GM21528 (cell line): ENCODE measurements around the gene NELFB.

ENCODE experiments used
- ATAC-seq: cut with Tn5 transposase; IDR thresholded peaks from one replicate; pipeline ENCODE4 v1.9.1; 2021; ENCODE audit warnings: mild to moderate bottlenecking, moderate library complexity; ENCODE audit not compliant: unreplicated experiment, low FRiP score

The NELFB gene

GRCh38 chr9:137254624-137255447 is at the start of gene NELFB:
Gene NELFB, plus strand, starts transcription at chr9:137255327.
- ATAC-seq, result peak; percentile 66

- ATAC-seq, result no peak
Measured at GRCh38 chr9:137206602-137207001, 48.5 kb upstream of the NELFB start.

DNA sequence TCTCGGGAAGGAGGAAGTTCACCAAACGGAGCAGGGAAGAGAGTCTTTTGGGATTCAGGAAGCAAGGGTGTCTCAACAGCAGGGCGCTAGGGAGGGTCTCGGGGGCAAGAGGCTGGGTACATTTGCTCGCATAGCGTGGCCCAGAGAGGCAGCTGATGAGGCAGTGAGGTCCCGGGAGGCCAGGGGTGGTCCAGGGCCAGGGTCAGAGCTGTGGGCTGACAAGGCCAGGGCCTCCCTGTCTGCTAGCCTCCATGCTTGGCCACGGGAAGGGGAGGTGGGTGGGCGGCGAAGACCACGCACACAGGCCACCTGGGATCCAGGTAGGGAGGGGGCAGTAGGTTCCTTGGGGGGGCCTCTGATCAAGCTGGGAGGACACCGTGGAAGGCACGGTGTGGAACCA is 43.6 kb upstream of the NELFB start:
- no peak for ATAC-seq

DNA sequence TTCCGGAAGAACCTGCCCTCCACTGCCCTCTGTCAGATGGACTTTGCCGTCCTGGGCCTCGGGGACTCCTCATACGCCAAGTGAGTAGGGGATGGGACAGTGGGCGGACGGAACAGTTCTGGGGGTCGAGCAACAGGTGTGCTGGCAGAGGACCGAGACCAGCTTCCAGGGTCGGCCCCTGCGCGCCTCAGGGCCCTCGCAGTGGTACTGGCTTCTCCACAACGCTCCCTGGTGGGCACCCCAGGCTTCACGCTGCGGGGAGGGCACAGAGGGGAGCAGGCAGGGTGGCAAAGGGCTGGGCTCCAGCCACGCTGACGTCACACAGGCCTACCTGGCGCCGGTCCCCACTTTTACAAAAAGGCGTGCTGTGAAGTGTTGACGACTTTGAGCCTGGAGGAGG is 42.6 kb upstream of the NELFB start:
- ATAC-seq, result no peak

GRCh38 chr9:137213160-137214060 is 41.7 kb upstream of the NELFB start:
- no peak for ATAC-seq

DNA sequence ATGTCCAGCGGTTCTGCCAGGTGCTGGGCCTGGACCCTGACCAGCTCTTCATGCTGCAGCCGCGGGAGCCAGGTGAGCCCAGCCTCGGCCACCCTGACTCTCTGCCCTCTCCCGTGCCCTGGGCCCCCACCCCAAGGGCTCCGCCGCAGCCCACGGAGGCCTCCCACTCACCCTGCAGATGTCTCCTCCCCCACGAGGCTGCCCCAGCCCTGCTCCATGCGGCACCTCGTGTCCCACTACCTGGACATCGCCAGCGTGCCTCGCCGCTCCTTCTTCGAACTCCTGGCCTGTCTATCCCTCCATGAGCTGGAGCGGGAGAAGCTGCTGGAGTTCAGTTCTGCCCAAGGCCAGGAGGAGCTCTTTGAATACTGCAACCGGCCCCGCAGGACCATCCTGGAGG is 40.5 kb upstream of the NELFB start:
- ATAC-seq, result no peak

DNA sequence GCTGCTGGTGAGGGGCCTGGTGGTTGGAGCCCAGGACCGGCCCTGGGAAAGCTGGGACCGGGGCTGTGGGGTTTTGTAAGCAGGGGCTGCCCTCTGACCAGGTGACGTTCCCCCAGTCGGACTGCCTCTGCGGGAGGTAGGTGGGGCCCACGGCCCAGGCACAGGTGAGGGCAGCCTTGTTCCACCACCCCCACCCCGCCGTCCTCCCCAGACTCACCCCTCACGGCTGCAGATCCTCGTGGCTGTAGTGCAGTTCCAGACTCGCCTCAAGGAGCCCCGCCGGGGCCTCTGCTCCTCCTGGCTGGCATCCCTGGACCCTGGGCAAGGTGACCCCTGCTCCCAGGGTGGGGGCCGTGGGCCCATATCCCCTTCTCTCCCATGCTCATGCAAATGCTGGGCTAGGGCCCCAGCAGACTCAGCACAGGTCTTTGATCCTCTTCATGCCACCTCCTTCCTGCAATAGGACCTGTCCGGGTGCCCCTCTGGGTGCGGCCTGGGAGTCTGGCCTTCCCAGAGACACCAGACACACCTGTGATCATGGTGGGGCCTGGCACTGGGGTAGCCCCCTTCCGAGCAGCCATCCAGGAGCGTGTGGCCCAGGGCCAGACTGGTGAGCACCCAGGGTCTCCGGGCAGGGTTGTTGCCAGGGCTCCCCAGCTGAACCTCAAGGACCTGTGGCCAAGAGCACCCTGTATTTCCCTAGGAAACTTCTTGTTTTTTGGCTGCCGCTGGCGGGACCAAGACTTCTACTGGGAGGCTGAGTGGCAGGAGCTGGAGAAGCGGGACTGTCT is 39.7 kb upstream of the NELFB start:
- ATAC-seq, result no peak

- ATAC-seq, result no peak
Measured at GRCh38 chr9:137216188-137216965, 38.8 kb upstream of the NELFB start.

GRCh38 chr9:137217276-137218211 is 37.6 kb upstream of the NELFB start:
- ATAC-seq, result no peak

GRCh38 chr9:137218212-137218753 is 36.8 kb upstream of the NELFB start:
- no peak for ATAC-seq

DNA sequence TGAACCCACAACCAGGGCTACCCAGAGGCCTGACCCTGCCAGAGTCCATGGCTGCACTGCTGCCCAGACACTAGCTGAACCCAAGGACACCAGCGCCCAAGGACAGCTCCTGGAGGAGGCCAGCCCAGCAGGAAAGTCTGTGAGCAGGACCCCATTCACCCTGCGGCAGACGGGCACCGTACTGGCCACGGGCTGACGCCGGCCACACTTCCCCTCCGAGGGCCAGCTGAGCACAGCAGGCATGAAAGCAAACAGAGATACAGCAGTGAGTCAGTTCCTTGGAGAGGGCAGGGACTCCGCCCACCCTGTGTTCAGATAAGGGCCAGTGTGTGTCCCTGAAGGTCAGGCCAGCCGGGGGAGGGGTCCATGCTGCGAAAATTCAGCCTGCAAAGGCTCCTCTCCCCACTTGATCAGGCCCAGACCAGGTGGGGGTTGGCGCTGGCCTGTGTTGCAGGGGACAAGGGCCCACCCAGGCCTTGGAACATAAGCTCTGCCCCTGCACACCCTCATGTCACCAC is 36.3 kb upstream of the NELFB start:
- no peak for ATAC-seq

DNA sequence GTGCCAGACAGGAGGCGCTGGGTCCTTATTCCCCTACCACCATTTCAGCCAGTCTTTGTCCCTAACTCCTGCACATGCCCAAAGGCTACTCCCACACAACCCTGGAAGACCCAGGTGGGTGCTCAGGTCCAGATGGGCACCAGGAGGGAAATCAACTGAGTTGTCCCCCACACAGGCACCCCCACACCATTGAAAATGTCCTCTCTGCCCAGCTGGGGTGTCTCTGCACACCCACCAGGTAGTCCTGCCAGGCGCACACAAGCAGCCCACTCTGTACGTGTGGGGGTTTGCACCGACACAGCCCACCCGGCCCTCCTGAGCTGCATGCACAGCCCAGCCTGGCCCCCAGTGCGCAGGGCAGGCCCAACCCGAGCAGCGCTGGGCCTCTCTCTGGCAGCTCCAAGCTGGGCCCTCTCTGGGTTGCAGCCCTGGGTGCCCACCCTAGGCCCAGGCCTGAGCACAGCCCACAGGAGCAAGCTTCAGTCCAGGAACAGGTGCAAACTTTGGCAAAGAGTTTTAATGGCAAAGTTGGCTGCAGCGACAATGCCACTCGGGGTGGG is 35.3 kb upstream of the NELFB start:
- ATAC-seq, result no peak

DNA sequence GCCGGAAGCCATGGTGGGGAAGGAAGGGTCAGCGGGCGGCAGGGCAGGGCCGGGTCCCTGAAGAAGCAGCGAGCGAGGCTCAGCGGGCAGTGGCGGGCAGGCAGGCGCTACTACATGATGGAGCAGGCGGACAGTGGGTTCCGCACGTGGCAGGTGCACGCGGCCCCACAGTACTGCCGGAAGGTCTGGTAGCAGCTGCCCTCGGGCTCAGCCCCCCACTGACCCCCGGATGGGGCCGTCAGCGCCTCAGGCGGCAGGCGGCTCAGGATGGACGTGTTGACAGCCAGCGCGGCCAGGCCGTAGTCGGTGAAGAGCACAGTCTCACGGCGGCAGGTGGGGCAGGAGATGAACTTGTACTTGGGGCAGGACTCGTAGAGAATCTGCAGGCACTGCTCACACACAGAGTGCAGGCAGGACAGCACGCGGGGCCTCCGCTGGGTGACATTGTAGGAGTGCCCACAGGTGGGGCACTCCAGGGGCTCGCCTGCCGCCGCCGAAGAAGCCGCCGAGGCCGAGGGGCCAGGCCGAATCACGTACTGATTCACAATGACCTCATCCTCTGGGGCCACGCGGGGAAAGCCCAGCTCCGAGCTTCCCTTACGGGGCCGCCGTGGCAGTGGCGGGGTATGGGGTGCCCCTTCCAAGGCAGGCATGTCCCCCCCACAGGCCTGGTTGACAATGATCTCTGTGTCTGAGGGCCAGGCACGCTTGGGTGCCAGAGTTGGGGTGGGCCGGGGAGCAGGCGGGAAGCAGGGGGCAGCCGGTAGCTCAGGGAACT is 34.6 kb upstream of the NELFB start:
- ATAC-seq, result no peak

DNA sequence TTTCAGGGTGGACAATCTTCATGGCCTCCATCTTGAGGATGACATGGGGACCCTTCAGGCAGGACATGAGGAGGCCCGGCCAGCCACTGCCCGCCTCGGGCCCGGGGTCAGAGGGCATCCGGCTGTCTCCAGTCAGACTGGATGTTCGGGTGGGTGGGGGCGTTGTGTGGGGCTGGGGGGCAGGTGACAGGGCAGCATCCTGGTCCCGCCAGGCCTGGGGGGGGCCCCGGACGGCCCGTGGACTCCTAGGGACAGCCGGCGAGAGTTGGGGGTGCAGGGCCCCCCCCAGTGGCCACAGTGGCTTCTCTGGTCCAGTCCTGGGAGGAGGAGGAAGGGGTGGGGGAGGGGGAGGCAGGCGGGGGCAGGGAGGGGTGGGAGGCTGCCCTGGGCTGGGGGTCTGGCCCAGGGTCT is 34.0 kb upstream of the NELFB start:
- no peak for ATAC-seq

- ATAC-seq, result no peak
Measured at GRCh38 chr9:137221506-137222111, 33.5 kb upstream of the NELFB start.

DNA sequence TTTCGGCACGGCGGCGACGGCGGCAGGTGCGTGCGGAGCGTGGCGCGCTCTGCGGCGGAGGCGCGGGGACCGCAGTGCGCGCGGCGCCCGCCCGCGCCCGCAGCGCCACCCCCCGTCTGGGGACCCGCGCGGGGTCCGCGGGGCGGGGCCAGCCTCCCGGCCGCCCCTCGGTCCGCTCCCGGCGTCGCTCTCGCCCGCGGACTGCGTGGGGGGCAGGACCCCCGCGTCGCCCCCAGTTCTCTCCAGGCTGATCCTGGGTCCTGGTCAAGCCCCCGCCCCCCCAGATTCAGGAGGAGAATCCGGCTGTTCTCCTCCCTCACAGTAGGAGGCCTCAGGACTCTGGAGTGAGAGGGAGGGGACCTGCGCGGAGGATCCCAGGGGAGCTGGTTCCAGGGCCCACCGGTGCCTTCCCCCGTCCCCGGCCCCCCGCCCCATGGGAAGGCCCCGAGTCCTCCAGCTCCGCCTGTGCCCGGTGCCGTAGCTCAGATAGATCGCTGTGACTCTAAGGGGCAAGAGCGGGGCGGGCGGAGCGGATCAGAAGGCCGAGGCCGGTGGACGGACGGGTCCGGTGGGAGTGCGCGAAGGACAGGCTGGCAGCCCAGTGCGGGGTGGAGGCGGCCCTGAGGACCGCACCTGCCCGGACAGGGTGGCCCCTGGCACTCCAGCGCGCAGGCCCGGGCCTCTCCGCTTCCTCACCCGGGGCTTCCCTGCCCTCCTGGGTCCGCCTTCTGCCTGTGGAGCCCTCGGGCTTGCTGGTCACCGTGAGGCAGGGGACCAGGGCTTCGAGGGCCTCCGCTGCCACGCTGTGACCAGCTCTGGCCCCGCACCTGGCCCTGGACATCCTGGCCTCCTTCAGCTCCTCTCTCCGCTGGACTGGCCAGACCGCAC is 32.7 kb upstream of the NELFB start, which contains the start of gene RNF208:
Gene RNF208, minus strand, starts transcription at position 51 of the 888 bp plus-strand sequence. CDS start 1,028 bp downstream, outside the sequence.
- ATAC-seq, result peak; percentile 3
